NB4 (cell line): Measurements from ENCODE around the gene OTOF.

ENCODE experiments used
- CTCF ChIP-seq: IDR thresholded peaks from one replicate; pipeline ENCODE4 v1.5.1; 2012; ENCODE audit warnings: low read depth, low read length
- MAX ChIP-seq: IDR thresholded peaks from 2 replicates; pipeline ENCODE4 v1.6.1; 2011; ENCODE audit warnings: low read depth, low read length
- POLR2A ChIP-seq: IDR thresholded peaks from 2 replicates; pipeline ENCODE4 v1.6.1; 2011; ENCODE audit warnings: mild to moderate bottlenecking; ENCODE audit not compliant: insufficient read length; ENCODE audit errors: extremely low read depth

GRCh38 chr2:26482211-26483026, 4.5 kb upstream of the OTOF start:
- no peak for TF ChIP-seq CTCF
- TF ChIP-seq POLR2A = no peak
- no peak for TF ChIP-seq MAX
